ENCODE data around the gene C2CD3.
"Not testable (repeated sequence)": the region's sequence is repeated elsewhere in the genome, so short reads cannot be mapped to it uniquely, and the experiment has no call there.

Gene C2CD3

GRCh38 chr11:74069146-74070046 lies 101.4 kb downstream of the C2CD3 start:
- DNase-seq (ENCODE audit: low read depth) = no peak

GRCh38 chr11:74066663-74067062 lies 104.1 kb downstream of the C2CD3 start:
- not testable (repeated sequence) for DNase-seq (ENCODE audit: low read depth)

- DNase-seq (ENCODE audit: low read depth) = not testable (repeated sequence)
Observed at GRCh38 chr11:74065534-74065933, 105.3 kb downstream of the C2CD3 start.

GRCh38 chr11:74063628-74064027 lies 107.2 kb downstream of the C2CD3 start:
- DNase-seq (ENCODE audit: low read depth) = not testable (repeated sequence)

GRCh38 chr11:74061599-74061998 lies 109.2 kb downstream of the C2CD3 start:
- not testable (repeated sequence) for DNase-seq (ENCODE audit: low read depth)

- peak; percentile 68 for DNase-seq (ENCODE audit: low read depth)
Observed at GRCh38 chr11:74057249-74058151, 113.3 kb downstream of the C2CD3 start.

GRCh38 chr11:74055938-74056337 lies 114.9 kb downstream of the C2CD3 start:
- DNase-seq (ENCODE audit: low read depth) = peak; percentile 65

GRCh38 chr11:74050465-74050864 lies 120.3 kb downstream of the C2CD3 start:
- no peak for DNase-seq (ENCODE audit: low read depth)

GRCh38 chr11:74048993-74049392 lies 121.8 kb downstream of the C2CD3 start:
- DNase-seq (ENCODE audit: low read depth) = no peak

GRCh38 chr11:74044538-74044937 lies 126.3 kb downstream of the C2CD3 start:
- no peak for DNase-seq (ENCODE audit: low read depth)

GRCh38 chr11:74043450-74043849 lies 127.4 kb downstream of the C2CD3 start:
- no peak for DNase-seq (ENCODE audit: low read depth)

GRCh38 chr11:74037309-74037708 lies 133.5 kb downstream of the C2CD3 start:
- DNase-seq (ENCODE audit: low read depth) = no peak

- no peak for DNase-seq (ENCODE audit: low read depth)
Observed at GRCh38 chr11:74035264-74035663, 135.5 kb downstream of the C2CD3 start.

GRCh38 chr11:74033046-74033445 lies 137.8 kb downstream of the C2CD3 start:
- no peak for DNase-seq (ENCODE audit: low read depth)

GRCh38 chr11:74030723-74031676 lies 139.8 kb downstream of the C2CD3 start:
- DNase-seq (ENCODE audit: low read depth) = no peak

GRCh38 chr11:74025467-74026166 lies 145.2 kb downstream of the C2CD3 start:
- no peak for DNase-seq (ENCODE audit: low read depth)

GRCh38 chr11:74024261-74025029 lies 146.4 kb downstream of the C2CD3 start:
- peak; percentile 43 for DNase-seq (ENCODE audit: low read depth)

GRCh38 chr11:74023276-74023675 lies 147.5 kb downstream of the C2CD3 start:
- no peak for DNase-seq (ENCODE audit: low read depth)

GRCh38 chr11:74022546-74022945 lies 148.3 kb downstream of the C2CD3 start:
- DNase-seq (ENCODE audit: low read depth) = no peak

- no peak for DNase-seq (ENCODE audit: low read depth)
Observed at GRCh38 chr11:74021998-74022397, 148.8 kb downstream of the C2CD3 start.

Measured in non-pigmented ciliary epithelial cell (primary cell).